NCI-H2196 treated with DMSO at 0.1 percent for 48 hours (cell line): ENCODE data around the gene ADGRG3.

Experiments
- DNase-seq: peaks from one replicate; lab custom pipeline; 2025; ENCODE audit not compliant: unreplicated experiment; lab: John Stamatoyannopoulos, UW

The ADGRG3 gene

DNA sequence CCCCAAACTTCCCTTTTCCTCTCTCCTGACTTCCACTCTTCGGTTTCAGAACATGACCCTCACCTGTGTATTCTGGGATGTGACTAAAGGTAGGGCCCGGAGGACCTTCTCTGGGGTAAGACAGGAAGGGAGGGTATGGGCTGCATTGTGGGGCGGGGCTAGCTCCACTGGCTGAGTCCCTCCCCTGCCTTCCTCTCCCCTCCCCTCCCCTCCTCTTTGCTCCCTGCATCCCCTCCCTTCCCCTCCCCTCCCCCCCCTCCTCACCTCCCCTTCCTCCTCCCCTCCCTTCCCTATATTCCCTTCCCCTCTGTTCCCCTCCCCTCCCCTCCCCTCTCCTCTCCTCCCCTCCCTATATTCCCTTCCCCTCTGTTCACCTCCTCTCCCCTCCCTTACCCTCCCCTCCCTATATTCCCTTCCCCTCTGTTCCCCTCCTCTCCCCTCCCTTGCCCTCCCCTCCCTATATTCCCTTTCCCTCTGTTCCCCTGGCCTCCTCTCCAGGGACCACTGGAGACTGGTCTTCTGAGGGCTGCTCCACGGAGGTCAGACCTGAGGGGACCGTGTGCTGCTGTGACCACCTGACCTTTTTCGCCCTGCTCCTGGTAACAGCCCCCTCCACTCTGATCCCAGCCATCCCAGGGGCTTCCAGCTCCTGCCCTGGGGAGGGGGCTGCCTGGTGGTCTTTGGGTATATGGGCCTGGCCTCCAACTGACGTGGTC is 11.8 kb downstream of the ADGRG3 start:
- no peak for DNase-seq

- no peak for DNase-seq
Measured at GRCh38 chr16:57680842-57681375, 12.8 kb downstream of the ADGRG3 start.

DNA sequence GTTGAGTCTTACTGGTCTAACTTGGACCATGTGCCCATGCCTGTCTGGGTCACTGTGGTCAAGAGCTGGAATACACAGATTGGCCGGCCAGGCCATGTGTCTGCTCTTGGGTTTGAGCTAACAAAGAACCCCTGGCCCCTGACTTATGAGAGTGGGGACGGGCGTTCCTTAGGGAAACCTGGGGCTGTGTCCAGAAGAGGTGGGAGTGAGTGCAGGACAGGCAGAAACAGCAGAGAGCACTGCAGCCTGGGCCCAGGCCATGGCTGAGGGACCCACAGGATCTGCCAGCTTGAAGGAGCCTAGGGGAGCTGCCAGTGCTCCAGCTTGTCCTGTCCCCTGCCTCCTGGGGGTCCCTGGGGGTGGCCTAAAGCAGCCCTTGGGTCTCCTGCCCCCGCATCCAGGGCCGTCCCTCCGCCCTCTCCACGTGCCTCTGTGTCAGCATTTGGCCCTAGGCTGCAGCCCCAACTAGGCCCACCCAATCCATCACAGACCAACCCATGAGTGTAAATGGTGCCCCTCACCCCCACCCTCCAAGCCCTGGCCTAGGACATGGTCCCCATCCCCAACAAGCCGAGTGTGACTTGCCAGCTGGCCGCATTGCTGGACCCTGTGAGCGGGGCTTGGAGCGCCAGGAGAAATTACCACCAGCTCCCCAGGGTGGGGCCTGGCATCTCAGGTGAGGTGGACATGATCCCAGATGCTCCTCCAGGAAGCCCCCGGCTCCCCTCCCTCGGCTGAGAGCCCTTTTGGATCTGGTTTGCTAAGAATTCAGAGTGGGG is 14.0 kb downstream of the ADGRG3 start:
- DNase-seq = no peak

- DNase-seq = no peak
Measured at GRCh38 chr16:57682809-57683635, 14.9 kb downstream of the ADGRG3 start.

- no peak for DNase-seq
Measured at GRCh38 chr16:57683636-57684545, 15.8 kb downstream of the ADGRG3 start.

DNA sequence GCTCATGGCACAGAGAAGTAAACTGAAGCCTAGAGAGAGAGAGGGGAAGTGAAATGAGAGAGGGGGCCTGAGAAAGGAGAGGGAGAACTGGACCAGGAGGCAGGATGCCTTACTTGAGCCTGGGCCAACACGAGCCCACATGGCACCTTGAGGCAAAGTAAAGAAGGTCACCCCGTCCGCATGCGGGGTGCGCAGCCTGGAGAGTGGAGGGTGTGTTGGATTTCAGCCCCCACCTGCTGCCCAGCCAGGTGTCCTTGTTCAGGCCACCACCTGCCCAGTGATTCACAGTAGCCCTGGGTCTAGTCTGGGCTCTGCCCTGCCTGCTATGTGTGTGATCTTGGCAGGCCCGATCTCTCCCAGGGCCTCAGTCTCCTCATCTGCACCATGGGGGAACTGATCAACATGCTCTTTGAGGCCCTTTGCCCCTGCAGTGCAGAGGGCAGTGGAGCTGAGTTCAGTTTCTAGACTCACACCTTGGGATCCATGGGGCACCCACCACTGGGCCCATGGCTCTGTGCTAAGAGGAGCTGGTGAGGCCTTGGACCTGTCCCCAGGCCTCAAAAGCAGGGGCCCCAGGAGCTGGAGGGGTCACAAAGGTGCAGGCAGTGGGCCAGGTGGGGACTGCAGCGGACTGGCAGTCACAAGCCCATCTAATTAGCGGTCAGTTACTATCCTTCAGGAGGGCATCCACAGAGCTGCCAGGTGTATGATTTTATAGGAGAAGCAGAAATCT is 16.7 kb downstream of the ADGRG3 start:
- DNase-seq = no peak

DNA sequence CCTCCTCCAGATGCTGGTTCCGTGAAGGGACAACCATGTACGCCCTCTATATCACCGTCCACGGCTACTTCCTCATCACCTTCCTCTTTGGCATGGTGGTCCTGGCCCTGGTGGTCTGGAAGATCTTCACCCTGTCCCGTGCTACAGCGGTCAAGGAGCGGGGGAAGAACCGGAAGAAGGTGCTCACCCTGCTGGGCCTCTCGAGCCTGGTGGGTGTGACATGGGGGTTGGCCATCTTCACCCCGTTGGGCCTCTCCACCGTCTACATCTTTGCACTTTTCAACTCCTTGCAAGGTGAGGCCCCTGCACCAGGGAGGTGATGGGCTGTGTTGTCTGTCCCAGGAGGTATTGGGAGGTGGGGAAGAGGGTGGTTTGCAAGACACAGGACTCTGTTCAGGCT is 17.5 kb downstream of the ADGRG3 start:
- no peak for DNase-seq

GRCh38 chr16:57686577-57686976 is 18.5 kb downstream of the ADGRG3 start:
- no peak for DNase-seq

GRCh38 chr16:57687363-57687929 is 19.3 kb downstream of the ADGRG3 start:
- DNase-seq = no peak

DNA sequence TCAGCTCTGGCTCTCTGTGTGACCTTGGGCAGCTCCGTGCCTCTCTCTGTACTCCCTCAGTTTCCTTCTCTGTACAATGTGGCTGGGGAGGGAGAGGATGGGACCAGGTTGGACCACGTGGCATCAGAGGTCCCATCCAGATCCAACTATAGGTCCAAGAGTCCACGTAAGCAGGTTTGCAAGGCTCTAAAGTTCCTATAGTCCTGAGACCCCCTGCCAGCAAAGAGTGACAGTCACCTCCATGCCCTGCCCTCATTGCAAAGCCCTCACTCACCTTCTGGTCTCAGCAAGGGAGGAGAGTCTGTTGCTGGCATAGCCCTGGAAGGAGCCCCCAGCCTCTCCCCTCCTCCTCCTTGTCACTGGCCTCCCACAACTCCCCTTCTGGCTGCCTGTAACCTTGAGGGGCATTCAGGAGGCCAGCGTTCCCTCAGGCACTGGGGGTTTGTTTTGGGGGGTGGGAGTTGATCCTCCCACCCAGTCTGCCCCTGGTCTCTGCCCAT is 20.4 kb downstream of the ADGRG3 start:
- DNase-seq = no peak

- DNase-seq = no peak
Measured at GRCh38 chr16:57688987-57689761, 21.1 kb downstream of the ADGRG3 start.

GRCh38 chr16:57689762-57690558 is 21.9 kb downstream of the ADGRG3 start:
- DNase-seq = no peak

DNA sequence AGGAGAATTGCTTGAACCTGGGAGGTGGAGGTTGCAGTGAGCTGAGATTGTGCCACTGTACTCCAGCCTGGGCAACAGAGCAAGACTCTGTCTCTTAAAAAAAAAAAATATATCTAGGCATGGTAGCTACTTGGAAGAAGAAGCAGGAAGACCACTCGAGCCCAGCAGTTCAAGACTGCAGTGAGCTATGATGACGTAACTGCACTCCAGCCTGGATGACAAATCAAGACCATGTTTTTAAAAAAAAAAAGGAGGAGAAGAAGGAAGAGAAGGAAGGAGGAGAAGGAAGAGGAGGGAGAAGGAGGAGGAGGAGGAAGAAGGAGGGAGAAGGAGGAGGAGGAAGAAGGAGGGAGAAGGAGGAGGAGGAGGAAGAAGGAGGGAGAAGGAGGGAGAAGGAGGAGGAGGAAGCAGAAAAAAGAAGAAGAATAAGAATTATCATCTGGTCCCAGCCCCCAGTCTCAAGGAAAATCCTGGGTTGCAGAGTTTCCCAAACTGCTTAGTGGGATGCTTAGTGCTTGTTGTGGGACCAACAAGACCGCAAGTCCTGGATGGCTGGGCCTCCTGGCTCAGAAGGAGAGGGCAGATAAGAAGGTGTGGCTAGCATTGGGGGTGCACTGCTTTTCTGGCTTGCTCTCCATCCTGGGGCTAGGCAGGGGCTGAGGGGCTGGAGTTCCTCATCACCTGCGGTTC is 22.8 kb downstream of the ADGRG3 start:
- DNase-seq = no peak

DNA sequence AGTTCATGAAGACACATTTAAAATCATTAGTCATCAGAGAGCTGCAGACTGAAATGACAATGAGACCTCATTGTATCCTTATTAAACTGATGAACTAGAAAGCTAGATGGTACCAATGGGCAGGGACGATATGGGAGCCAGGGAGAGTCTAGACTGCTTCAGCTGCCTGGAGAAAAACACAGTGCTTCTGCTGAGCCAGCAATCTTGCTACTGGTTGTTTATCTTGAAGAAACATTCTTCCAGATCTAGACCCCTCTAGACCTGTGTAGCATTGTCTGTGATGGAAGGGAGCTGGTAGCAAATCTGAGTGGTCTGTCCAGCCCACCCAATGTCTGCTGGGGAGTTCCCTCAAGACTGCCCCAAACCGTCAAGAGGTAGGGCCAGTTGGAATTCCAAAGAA is 24.5 kb downstream of the ADGRG3 start:
- no peak for DNase-seq

GRCh38 chr16:57693550-57693949 is 25.4 kb downstream of the ADGRG3 start:
- DNase-seq = no peak

GRCh38 chr16:57694231-57694724 is 26.2 kb downstream of the ADGRG3 start:
- no peak for DNase-seq
